Measurements from ENCODE around the gene THRA. TPM values are rescaled to one million over a fixed set of nuclear protein-coding genes. Genes with fewer than 3 reads are reported as not detected.
A peak's percentile ranks its signal among the peaks of the same experiment; 100 is the strongest.

The THRA gene
- total and polyA plus RNA-seq, 9 of the 15 experiments (the other 6 are each of a cell fraction or from before 2014, with no cell fraction given): 0.34 to 23.4 (median 12.7) TPM

GRCh38 chr17:40106760-40107521, 44.2 kb downstream of the THRA start:
- Histone ChIP-seq H3K4me1 (replicated peaks in 1 of 2; ENCODE audit: control insufficient read depth in 2 of 2, insufficient read depth in 2 of 2, low read length in 2 of 2) (peaks cover 55 to 66% of the 10 kb centered on the region in 2 experiments), H3K9me1 (ENCODE audit: control insufficient read depth, insufficient read depth, low read length) (no peaks in the 10 kb centered on the region), H3K9me3 (replicated peaks; ENCODE audit: control insufficient read depth, insufficient read depth, low read depth, low read length) (no peaks in the 10 kb centered on the region), H3K27ac (ENCODE audit: extremely low read depth, low read depth, low read length) (no peak overlapping the region), H2AFZ (ENCODE audit: low read depth, low read length) (peak overlapping the region; percentile 99), H3K4me3 (no peak overlapping the region), H3K4me2 (ENCODE audit: insufficient read depth, low read length) (no peak overlapping the region), H3K36me3 (ENCODE audit: control insufficient read depth, insufficient read depth, low read length) (no peaks in the 10 kb centered on the region), H4K20me1 (replicated peaks; ENCODE audit: control insufficient read depth, insufficient read depth, low read length) (no peaks in the 10 kb centered on the region), H3K79me2 (ENCODE audit: control insufficient read depth, insufficient read depth, low read length) (no peaks in the 10 kb centered on the region), H3K27me3 (ENCODE audit: control insufficient read depth in 2 of 2, insufficient read depth in 2 of 2, low read length in 2 of 2) (no peaks in the 10 kb centered on the region), H3K9ac (ENCODE audit: insufficient read depth in 1 of 2, low read depth in 2 of 2, low read length in 2 of 2) (peak overlapping the region in 1 of 2 experiments; percentile 84; a peak in 1 of 4 replicates)
- TF ChIP-seq HSF4 (CRISPR knock-in tag; IDR thresholded peaks at IDR 0.05; ENCODE audit: borderline replicate concordance): no peak
- TF ChIP-seq PURB (CRISPR knock-in tag; IDR thresholded peaks at IDR 0.05; ENCODE audit: low read depth): no peak
- no peak for TF ChIP-seq CCNT2 (IDR thresholded peaks at IDR 0.05; ENCODE audit: borderline replicate concordance, extremely low read depth, insufficient read length, low read depth, low read length)
- no peak for TF ChIP-seq SMARCB1 (IDR thresholded peaks at IDR 0.05; ENCODE audit: insufficient read length, low read depth)
- no peak for TF ChIP-seq SRSF9 (IDR thresholded peaks at IDR 0.05; ENCODE audit: borderline replicate concordance, low read depth, low read length)
- TF ChIP-seq FOXK2 (conservative IDR thresholded peaks at IDR 0.05 in 1 of 2, IDR thresholded peaks at IDR 0.05 in 1 of 2; ENCODE audit: low read depth in 2 of 2): no peak
- TF ChIP-seq FOXA3 (CRISPR knock-in tag; conservative IDR thresholded peaks at IDR 0.05 in 1 of 2, IDR thresholded peaks at IDR 0.05 in 1 of 2): no peak
- intact Hi-C loops (cut with micrococcal nuclease) (no loop called here), in situ Hi-C loops (cut with MboI) (no loop called here)
- DNase-seq (ENCODE audit: extremely low read depth in 1 of 4, low spot score in 3 of 4) (no peak), ATAC-seq (no peak), FAIRE-seq (no peak)
- no TSS peak for BruUV-seq (replicated peaks)
- ChIA-PET POLR2A (interaction anchor here (0.6 to 0.7 kb wide), 3 partner anchors 51 to 435 kb away, joined by 3 read pairs; no protein-coding TSS in a partner anchor), CTCF (ENCODE audit: low intra/inter-chr PET ratio) (no interaction called here)
- 85% methylated on average over 14 of the region's 20 CpGs for WGBS (ENCODE audit: insufficient coverage, low coverage, missing lambda C conversion rate)

Data from K562 (cell line).